Activated CD8-positive, alpha-beta T cell treated with anti-CD3 and anti-CD28 coated beads, Interleukin-2, amount 10 ng/mL, durations not matched to agents 7 days and 5 days (primary cell): Measurements from ENCODE around the gene TEAD1. TPM values are rescaled to one million over a fixed set of nuclear protein-coding genes. Genes with fewer than 3 reads are reported as not detected.

ENCODE experiments used
- ATAC-seq: fragments of 150-1000 bp; cut with Tn5 transposase; one replicate; pipeline ENCODE4 v1.10.0; 2021; ENCODE audit warnings: moderate library complexity
- CTCF ChIA-PET: fragments of 350-600 bp; sonication (Branson Sonifier 250); formaldehyde crosslinking; loops from one replicate; lab custom pipeline; 2021; ENCODE audit warnings: antibody characterized with exemption; lab: Charles Lee
- POLR2A ChIA-PET: fragments of 350-600 bp; sonication (Branson Sonifier 250); formaldehyde crosslinking; loops from one replicate; lab custom pipeline; 2021; ENCODE audit warnings: antibody characterized with exemption; lab: Charles Lee
- DNase-seq: peaks from one replicate; pipeline ENCODE4 v3.0.0-alpha.2; 2020
- H3K27ac Mint-ChIP-seq: one replicate; pipeline ENCODE4 v1.8.0; 2021; ENCODE audit warnings: mild to moderate bottlenecking, mixed read lengths
- H3K27me3 Mint-ChIP-seq: one replicate; pipeline ENCODE4 v1.8.0; 2021; ENCODE audit warnings: low read depth, mixed read lengths
- H3K36me3 Mint-ChIP-seq: one replicate; pipeline ENCODE4 v1.8.0; 2021; ENCODE audit warnings: low read depth, mixed read lengths
- H3K4me1 Mint-ChIP-seq: one replicate; pipeline ENCODE4 v1.8.0; 2021; ENCODE audit warnings: low read depth, mixed read lengths
- H3K4me3 Mint-ChIP-seq: one replicate; pipeline ENCODE4 v1.8.0; 2021; ENCODE audit warnings: mild to moderate bottlenecking, mixed read lengths
- H3K9me3 Mint-ChIP-seq: one replicate; pipeline ENCODE4 v1.8.0; 2022; ENCODE audit warnings: mixed read lengths; ENCODE audit not compliant: insufficient read depth
- total RNA-seq, 2 experiments: library from RNA; stranded (reverse); gene quantifications; one replicate each; pipeline ENCODE4 v1.2.3, GENCODE V29; 2021

Gene TEAD1
- total RNA-seq, 2 experiments from 2014 or later, result 0.05 TPM; not detected in 1

- ATAC-seq, result no peak
- Mint-ChIP-seq H3K27me3 (peaks cover 15% of the 10 kb centered on the region), H3K4me3 (no peak overlapping the region), H3K4me1 (no peaks in the 10 kb centered on the region), H3K9me3 (no peaks in the 10 kb centered on the region), H3K27ac (no peak overlapping the region), H3K36me3 (no peaks in the 10 kb centered on the region)
- POLR2A ChIA-PET, result no interaction called here
- CTCF ChIA-PET, result no interaction called here
- DNase-seq, result no peak
Measured at GRCh38 chr11:12765428-12765827, 91.2 kb downstream of the TEAD1 start.

- Mint-ChIP-seq H3K36me3 (no peaks in the 10 kb centered on the region), H3K9me3 (no peaks in the 10 kb centered on the region), H3K4me3 (no peak overlapping the region), H3K27ac (no peak overlapping the region), H3K27me3 (peaks cover 14% of the 10 kb centered on the region), H3K4me1 (peaks cover 2% of the 10 kb centered on the region)
- no peak for ATAC-seq
- ChIA-PET POLR2A (no interaction called here), CTCF (interaction anchor here (0.9 kb wide), 1 partner anchor 167 kb away, joined by 3 read pairs; no protein-coding TSS in a partner anchor)
- no peak for DNase-seq
Measured at GRCh38 chr11:12767027-12767426, 92.8 kb downstream of the TEAD1 start.

GRCh38 chr11:12767577-12767976 is 93.4 kb downstream of the TEAD1 start:
- H3K27ac Mint-ChIP-seq, result no peak overlapping the region
- no peak for DNase-seq
- ATAC-seq, result no peak
- no peaks in the 10 kb centered on the region for H3K9me3 Mint-ChIP-seq
- no peak overlapping the region for H3K4me3 Mint-ChIP-seq
- H3K4me1 Mint-ChIP-seq, result peaks cover 5% of the 10 kb centered on the region
- ChIA-PET CTCF (interaction anchor here (0.9 kb wide), 1 partner anchor 168 kb away, joined by 3 read pairs; no protein-coding TSS in a partner anchor), POLR2A (no interaction called here)
- no peaks in the 10 kb centered on the region for H3K36me3 Mint-ChIP-seq
- H3K27me3 Mint-ChIP-seq, result peaks cover 17% of the 10 kb centered on the region

- no peak overlapping the region for H3K27ac Mint-ChIP-seq
- H3K36me3 Mint-ChIP-seq, result no peaks in the 10 kb centered on the region
- peaks cover 19% of the 10 kb centered on the region for H3K27me3 Mint-ChIP-seq
- H3K4me1 Mint-ChIP-seq, result peaks cover 5% of the 10 kb centered on the region
- ATAC-seq (no peak), DNase-seq (no peak)
- CTCF ChIA-PET, result no interaction called here
- POLR2A ChIA-PET, result no interaction called here
- H3K9me3 Mint-ChIP-seq, result no peaks in the 10 kb centered on the region
- H3K4me3 Mint-ChIP-seq, result no peak overlapping the region
Measured at GRCh38 chr11:12768726-12769673, 94.8 kb downstream of the TEAD1 start.

GRCh38 chr11:12769834-12770345 is 95.7 kb downstream of the TEAD1 start:
- DNase-seq (no peak), ATAC-seq (no peak)
- Mint-ChIP-seq H3K4me1 (peaks cover 5% of the 10 kb centered on the region), H3K36me3 (no peaks in the 10 kb centered on the region), H3K9me3 (no peaks in the 10 kb centered on the region), H3K27me3 (peaks cover 22% of the 10 kb centered on the region), H3K4me3 (no peak overlapping the region), H3K27ac (no peak overlapping the region)
- POLR2A ChIA-PET, result interaction anchor here (0.9 kb wide), 1 partner anchor 693 kb away, joined by 3 read pairs; the partner anchor contains the start of gene BTBD10
- CTCF ChIA-PET, result no interaction called here

- DNase-seq, result no peak
- POLR2A ChIA-PET, result interaction anchor here (0.9 kb wide), 1 partner anchor 693 kb away, joined by 3 read pairs; the partner anchor contains the start of gene BTBD10
- Mint-ChIP-seq H3K9me3 (no peaks in the 10 kb centered on the region), H3K36me3 (no peaks in the 10 kb centered on the region), H3K27ac (no peak overlapping the region), H3K4me3 (no peak overlapping the region), H3K4me1 (peaks cover 5% of the 10 kb centered on the region), H3K27me3 (peaks cover 24% of the 10 kb centered on the region)
- CTCF ChIA-PET, result no interaction called here
- ATAC-seq, result no peak
Measured at GRCh38 chr11:12770435-12770834, 96.2 kb downstream of the TEAD1 start.

- Mint-ChIP-seq H3K36me3 (no peaks in the 10 kb centered on the region), H3K9me3 (no peaks in the 10 kb centered on the region), H3K27me3 (peaks cover 24% of the 10 kb centered on the region), H3K27ac (no peak overlapping the region), H3K4me3 (no peak overlapping the region), H3K4me1 (peaks cover 5% of the 10 kb centered on the region)
- ChIA-PET CTCF (no interaction called here), POLR2A (no interaction called here)
- ATAC-seq (no peak), DNase-seq (no peak)
Measured at GRCh38 chr11:12770966-12771597, 96.9 kb downstream of the TEAD1 start.

GRCh38 chr11:12771875-12772274 is 97.7 kb downstream of the TEAD1 start:
- H3K27ac Mint-ChIP-seq, result no peak overlapping the region
- H3K4me1 Mint-ChIP-seq, result peaks cover 5% of the 10 kb centered on the region
- no peak for ATAC-seq
- H3K9me3 Mint-ChIP-seq, result no peaks in the 10 kb centered on the region
- H3K36me3 Mint-ChIP-seq, result no peaks in the 10 kb centered on the region
- no peak overlapping the region for H3K4me3 Mint-ChIP-seq
- ChIA-PET POLR2A (no interaction called here), CTCF (no interaction called here)
- peaks cover 20% of the 10 kb centered on the region for H3K27me3 Mint-ChIP-seq
- DNase-seq, result no peak

- ChIA-PET POLR2A (no interaction called here), CTCF (no interaction called here)
- no peaks in the 10 kb centered on the region for H3K36me3 Mint-ChIP-seq
- no peak for ATAC-seq
- no peak for DNase-seq
- H3K4me3 Mint-ChIP-seq, result no peak overlapping the region
- no peak overlapping the region for H3K27ac Mint-ChIP-seq
- peaks cover 5% of the 10 kb centered on the region for H3K4me1 Mint-ChIP-seq
- H3K9me3 Mint-ChIP-seq, result no peaks in the 10 kb centered on the region
- H3K27me3 Mint-ChIP-seq, result peaks cover 20% of the 10 kb centered on the region
Measured at GRCh38 chr11:12772324-12772723, 98.1 kb downstream of the TEAD1 start.

GRCh38 chr11:12773591-12773990 is 99.4 kb downstream of the TEAD1 start:
- ChIA-PET CTCF (no interaction called here), POLR2A (no interaction called here)
- Mint-ChIP-seq H3K4me3 (no peak overlapping the region), H3K4me1 (peaks cover 5% of the 10 kb centered on the region), H3K36me3 (no peaks in the 10 kb centered on the region), H3K27ac (no peak overlapping the region), H3K9me3 (no peaks in the 10 kb centered on the region), H3K27me3 (peaks cover 18% of the 10 kb centered on the region)
- DNase-seq, result no peak
- ATAC-seq, result no peak

- Mint-ChIP-seq H3K9me3 (no peaks in the 10 kb centered on the region), H3K4me1 (peaks cover 5% of the 10 kb centered on the region), H3K36me3 (no peaks in the 10 kb centered on the region), H3K27me3 (peaks cover 25% of the 10 kb centered on the region), H3K27ac (no peak overlapping the region), H3K4me3 (no peak overlapping the region)
- ChIA-PET POLR2A (no interaction called here), CTCF (no interaction called here)
- DNase-seq (no peak), ATAC-seq (no peak)
Measured at GRCh38 chr11:12775955-12776354, 101.7 kb downstream of the TEAD1 start.
